HG03378 (cell line): ENCODE results near the gene PCMTD2.
"Not testable (repeated sequence)": the region's sequence is repeated elsewhere in the genome, so short reads cannot be mapped to it uniquely, and the experiment has no call there.

Source experiments
- ATAC-seq: cut with Tn5 transposase; IDR thresholded peaks from one replicate; pipeline ENCODE4 v1.9.1; 2021; ENCODE audit warnings: mild to moderate bottlenecking, moderate library complexity; ENCODE audit not compliant: unreplicated experiment

Gene PCMTD2

DNA sequence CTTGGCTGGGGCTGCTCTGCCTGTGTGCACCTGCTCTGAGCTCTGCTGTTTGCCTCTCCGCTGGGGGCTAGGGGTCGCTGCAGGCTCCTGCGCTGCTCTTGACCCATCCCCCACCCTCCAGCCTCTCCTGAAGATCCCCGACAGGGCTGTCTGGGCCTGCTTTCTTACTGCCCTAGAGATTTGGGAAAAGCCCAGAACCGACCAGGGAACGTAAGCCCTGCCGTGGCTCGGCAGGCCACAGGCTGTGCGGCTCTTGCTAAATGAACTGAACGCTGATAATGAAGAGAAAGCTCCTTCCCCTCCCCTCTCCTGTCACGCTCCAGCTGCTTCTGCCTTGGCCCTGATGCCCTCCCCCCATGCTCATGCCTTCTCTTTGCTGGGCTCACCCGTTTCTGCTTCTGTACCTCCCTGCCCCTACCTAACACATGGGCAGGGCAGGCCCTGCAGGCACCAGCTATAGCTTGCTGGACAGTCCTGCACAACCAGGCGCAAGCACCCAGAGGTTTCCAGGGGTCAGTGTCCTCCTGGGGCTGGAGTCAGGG, 32.0 kb upstream of the PCMTD2 start:
- ATAC-seq: no peak

DNA sequence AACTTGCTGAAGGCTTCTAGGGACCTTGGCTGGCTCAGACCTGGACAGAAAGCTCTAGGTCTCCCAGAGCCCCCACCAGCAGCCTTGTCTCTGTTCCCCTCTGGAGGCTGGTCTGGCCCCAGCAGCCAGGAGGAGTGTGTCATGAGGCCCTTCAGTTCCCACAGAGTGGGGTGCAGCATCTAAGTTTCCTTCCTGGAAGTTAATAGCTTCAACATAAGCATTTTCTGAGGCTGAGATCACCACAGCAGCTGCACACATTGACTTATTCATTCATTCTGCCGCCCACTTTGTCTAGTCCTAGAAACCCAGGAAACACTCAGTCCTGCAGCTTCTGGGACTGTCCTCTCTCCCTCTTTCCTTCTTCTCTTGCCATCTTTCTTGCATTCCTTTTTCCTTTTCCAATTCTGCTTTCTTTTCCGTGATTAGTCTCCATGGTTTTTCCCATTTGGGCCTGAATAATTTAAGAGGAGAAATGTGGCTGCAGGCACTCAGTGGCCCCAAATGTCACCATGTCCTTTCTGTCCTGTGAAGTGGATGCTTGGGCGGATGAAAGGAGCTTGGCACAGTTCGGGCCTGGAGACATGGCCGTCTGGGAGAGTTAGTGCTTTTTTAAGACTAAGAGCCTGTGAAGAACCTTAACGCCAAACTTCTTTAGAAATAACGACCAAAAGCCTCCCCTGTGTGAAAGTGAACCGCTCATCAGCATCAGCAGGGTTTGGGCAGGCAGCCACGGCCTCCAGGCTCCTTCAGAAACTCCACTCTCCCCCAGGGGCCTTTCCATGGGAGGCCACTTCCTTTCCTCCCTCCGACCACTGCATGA, 31.0 kb upstream of the PCMTD2 start:
- no peak for ATAC-seq

DNA sequence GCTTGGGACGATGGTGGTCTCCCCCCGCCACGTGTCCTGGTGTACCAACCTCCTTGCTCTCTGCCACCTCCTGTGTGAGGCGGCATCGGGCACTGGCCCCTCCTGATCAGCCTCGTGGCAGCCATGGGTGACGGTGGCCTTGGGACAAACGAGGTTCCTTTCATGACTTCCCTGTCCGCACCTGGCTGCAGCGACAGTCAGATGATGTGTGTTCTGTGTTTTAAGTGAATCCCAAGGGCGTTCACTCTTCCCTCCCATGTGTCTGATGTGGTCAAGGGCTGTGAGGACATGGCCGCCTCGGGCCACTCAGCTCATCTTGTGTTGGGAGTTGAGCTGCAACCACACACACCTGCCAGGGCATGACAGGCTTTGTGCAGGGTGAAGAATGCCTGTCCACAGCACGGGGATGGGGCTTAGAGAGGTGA, 30.4 kb upstream of the PCMTD2 start:
- ATAC-seq: no peak

DNA sequence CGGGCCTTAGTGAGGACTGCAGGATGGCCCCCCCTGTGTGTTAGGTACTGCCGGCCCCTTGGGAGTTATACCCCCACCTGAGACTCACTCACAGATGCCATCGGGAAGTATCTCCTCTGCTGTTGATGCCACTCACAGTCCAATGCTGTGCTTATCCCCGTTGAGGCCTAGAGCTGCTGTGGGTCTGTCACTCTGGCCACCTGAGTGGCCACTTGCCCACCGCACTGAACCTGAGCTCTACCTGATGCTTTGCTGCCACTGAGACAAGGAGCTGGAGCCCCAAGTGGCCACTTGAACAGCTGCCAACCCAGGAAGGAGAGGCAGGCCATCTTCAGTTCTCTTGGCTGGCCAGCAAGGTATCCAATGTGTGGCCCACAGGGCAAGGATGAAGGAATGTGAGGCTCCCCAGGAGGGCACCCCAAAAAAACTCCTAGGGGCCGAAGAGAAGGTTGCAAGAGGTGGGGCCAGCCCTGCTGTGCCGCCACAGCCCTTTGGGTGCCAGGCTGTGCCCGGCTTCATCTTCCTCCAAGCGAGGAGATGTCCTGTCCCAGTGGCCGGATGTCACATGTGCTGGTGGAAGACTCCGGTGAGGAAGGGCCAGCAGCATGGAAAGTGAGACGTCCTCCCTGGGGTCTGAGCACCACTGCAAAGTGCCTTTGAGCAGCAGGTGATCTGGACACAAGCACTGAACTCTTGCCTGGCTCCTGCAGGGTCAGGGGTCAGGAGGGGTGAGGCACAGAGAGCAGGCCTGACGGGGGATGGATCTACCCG, 29.5 kb upstream of the PCMTD2 start:
- ATAC-seq: no peak

DNA sequence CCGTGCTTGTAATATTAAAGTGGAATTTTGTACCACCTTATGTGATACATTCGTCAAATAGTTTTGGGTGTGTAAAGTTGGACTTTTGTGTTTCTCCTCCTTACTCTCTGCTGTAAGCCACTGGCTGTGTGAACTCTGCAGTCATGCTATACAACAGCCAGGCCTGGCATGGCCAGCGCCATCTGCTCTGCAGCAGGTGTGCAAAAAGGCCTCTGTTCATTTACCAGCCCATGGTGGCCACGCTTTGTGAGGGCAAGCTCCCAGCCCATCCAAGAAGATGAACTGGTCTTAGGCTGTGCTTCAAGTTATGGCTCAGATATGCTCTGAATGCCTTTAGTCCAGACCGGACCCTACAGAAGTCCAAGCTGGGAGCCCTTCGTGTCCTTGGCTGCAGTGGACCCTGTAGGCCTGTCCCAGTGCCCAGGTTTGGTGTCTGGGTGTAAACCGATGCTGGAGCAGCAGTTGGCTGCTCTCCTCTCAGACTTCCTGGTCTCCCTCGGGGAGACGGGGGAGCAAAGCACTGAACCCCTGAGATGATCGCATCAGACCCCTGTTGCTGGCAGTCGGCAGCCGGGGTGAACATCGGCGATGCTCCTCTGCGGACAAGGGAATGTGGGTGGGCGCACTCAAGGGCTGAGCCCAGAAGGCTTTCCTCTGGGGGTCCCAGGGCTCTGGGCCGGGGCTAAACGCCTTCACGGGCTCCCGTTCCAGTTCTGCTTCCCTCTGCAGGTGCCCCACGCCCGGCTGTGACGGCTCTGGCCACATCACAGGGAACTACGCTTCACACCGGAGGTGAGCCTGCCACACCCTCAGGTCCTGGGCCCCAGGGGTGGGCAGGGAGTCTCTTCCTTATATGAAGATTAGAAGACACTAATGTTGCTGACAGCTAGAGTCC, 28.6 kb upstream of the PCMTD2 start:
- ATAC-seq: no peak

DNA sequence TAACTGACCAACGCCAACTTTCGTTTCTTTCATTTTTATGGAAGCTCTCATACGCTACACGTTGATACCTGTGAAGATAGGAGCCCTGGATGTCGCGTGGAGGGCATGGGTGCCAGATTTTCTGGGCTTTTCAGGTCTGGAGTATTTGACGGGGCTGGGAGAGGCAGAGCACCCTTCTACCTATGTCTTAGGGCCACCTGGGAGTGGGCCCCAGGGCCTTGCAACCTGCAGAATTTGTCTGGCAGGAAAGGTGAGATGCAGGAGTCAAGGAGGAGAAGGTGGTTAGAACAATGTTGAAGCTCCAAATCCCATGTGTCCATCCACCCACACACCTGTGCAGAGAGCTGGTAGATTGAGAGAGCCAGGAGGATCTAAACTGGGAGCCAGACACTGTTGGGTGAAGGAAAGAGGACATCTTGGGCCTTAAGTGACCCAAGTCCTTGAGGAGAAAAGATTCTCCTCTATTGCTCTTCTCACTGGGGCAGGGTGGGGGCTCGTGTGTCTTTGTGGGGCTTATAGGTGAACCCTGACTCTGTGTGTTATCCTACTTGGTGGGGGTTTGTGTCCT, 27.4 kb upstream of the PCMTD2 start:
- no peak for ATAC-seq

DNA sequence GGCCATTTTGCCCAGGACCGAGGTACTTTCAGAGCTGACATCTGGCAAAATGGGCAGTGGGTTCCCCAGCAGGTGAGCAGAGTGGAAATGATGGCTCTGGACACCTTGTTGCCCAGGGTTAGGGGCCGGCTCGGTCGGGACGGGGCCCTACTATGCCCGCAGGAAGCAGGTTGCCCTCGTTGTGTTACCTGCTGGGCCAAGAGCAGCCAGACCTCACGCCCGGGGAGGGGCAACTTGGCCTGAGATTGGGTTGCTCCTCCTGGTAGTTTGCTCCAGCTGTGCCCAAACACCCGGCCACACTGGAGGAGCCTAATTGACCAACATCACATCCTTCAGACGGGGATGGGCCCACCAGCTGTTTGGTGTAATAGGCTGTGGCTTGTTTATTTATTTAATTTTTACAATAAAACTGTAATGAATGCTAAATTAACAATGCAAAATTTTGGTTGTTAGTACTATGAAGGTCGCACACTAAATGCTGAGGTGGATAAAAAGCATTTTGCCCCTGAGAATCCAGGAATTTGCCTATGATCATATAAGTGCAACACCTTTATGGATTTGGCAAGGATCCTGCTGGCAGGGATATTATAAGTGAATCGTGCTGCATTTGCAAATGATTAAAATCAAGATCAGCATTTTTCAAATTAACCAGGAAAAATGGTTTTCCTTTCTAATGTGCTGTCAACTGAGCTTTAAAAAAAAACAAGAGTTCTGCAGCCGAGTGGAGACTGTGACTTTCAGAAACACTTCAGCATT, 26.6 kb upstream of the PCMTD2 start:
- ATAC-seq: no peak

DNA sequence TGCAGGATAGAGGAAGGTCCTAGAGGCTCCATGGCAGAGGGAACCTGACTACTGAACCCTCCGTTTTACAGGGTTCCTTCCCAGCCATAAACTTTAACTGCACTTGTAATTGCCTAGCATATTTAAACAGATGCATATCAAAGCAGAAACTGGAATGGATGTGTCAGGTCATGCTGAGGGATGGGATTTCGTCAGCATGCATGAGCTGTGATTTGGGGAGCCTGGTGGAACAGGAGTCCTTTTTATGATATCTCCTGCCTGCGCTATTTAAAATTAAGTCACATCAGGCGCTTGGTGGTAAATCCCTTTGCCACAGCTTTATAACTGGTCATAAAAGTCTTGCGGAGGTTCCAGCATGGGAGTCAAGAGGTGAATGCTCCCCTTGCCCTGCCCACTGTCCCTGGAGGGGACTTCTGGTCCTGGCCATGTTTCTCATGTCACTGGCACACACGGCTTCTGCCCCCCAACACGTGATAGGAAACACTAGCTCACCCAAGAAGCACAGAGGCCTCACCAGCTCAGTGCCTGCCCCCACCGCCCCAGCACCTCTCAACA, 26.0 kb upstream of the PCMTD2 start:
- ATAC-seq: no peak

DNA sequence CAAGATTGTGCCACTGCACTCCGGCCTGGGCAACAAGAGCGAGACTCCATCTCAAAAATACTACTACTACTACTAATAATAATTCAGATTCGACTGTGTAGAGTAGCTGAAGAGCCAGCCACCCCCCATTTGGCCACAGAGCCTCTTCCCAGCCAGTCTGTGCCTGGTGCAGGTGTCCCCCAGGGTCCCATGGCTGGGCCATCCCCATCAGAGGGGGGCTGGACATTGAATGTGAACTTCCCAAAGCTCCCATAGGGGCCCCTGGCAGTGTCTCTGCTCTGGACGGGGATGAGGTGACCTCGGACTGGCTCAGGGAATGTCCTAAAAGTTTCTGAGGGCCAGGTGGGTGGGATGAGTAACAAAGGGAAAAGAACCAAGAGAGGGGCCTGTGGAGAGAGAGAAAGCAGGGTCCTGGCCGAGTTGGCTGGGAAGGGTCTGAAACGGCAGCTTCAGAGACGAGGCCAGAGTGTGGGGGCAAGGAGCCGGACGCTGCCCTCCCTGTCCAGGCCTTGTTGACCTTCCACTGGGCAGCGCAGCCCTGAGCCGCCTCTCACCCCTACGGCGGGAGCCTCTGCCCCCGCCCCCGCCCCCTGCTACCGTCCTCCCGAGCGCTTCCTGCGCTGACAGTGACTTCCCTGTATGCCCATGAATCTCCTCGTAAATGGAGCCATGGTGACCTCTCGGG, 24.9 kb upstream of the PCMTD2 start:
- ATAC-seq: no peak

DNA sequence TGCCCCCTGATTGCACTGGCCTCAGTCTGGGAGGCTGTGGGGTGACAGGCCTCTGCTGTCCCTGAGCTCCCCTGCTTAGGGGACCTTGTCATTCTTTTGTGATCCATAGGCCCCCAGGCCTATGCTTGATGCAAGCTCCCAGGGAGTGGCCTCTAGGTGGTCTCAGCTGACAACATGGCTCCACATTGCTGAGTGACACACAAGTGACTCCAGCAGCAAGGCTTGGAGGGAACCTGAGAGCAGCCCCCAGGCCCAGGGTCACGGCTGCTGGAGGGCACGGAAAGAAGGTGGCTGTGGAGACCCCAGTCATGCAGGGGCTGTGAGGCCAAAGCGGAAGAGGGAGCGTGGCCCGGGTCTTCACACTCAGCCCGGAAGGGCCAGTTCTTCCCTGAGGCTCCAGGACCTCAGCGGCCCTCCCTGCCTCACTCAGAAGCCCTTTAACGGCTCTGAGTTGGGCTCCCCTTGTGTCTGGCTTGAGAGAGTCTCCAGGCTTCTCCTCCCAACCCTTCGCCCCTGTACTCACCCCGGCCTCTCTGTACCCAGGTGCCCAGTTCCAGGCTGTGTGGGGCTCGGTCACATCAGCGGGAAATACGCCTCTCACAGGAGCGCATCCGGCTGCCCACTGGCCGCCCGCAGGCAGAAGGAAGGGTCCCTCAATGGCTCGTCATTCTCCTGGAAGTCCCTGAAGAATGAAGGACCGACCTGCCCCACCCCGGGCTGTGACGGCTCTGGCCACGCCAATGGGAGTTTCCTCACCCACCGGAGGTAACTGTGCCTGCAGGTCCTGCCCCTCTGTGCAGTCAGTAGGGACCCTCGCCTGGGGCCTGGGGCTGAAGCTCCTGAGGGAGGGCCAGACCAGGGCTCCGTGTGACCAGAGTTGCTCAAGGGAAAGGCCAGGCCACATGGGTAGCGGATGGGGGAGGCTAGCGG, 23.7 kb upstream of the PCMTD2 start:
- no peak for ATAC-seq

DNA sequence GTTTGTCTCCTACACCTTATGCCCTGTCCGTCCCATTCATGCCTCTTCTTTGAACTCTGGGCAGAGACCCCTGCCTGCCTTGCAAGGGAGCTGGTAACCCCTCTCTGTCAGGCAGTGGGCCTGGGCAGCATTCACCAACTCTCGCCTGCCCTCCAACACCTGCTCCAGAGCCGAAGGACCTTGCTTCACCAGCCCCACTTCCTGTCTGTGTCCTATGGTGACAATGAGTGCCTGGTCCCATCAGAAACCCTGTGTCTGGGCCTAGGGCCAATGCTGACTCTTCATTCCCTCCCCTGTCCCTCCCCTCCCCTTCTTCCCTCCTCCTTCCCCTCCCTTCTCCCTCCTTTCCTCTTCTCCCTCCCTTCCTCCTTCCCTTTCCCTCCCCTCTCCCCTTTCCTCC, 22.8 kb upstream of the PCMTD2 start:
- ATAC-seq: no peak

DNA sequence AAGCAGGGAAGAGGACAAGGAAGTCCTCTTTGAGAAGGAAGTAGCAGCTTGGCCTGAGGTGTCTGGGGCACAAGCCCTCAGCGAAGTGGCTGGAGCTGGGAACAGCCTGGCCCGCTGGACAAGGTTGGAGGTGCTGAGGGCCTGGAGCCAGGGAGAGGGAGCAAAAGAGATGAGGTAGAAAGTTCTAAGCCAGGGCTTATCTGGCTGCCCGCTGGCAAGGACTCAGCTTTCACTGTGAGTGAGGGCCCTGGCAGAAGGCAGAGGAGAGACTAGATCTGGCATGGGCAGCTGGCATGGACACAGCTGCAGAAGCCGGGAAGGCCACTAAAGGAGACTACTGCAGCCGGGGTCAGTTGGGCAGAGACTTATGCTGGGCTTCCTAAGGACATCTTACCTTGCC, 21.8 kb upstream of the PCMTD2 start:
- ATAC-seq: no peak

DNA sequence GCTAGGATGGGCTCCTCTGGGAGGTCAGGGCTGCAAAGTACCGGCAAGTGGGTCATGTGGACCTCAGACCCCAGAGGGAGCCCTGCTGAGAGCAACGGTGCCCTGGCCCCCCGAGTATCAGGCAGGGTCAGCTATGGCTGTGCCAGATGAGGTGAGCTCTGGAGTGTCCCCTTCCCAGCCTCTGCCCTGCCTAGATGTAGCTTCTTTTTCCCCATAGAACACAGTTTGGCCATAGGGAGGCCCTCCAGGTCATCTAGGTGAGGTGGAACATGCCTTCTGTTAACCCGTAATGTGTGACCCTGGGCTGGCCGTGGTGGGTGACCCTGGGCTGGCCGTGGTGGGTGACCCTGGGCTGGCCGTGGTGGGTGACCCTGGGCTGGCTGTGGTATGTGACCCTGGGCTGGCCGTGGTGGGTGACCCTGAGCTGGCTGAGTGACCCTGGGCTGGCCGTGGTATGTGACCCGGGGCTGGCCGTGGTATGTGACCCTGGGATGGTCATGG, 21.2 kb upstream of the PCMTD2 start:
- ATAC-seq: no peak

DNA sequence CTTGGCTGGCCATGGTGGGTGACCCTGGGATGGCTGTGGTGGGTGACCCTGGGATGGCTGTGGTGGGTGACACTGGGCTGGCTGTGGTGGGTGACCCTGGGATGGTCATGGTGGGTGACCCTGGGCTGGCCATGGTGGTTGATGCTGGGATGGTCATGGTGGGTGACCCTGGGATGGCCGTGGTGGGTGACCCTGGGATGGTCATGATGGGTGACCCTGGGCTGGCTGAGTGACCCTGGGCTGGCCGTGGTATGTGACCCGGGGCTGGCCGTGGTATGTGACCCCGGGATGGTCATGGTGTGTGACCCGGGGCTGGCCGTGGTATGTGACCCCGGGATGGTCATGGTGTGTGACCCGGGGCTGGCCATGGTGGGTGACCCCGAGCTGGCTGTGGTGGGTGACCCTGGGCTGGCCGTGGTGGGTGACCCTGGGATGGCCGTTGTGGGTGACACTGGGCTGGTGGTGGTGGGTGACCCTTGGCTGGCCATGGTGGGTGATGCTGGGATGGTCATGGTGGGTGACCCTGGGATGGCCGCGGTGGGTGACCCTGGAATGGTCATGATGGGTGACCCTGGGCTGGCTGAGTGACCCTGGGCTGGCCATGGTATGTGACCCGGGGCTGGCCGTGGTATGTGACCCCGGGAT, 20.5 kb upstream of the PCMTD2 start:
- not testable (repeated sequence) for ATAC-seq

DNA sequence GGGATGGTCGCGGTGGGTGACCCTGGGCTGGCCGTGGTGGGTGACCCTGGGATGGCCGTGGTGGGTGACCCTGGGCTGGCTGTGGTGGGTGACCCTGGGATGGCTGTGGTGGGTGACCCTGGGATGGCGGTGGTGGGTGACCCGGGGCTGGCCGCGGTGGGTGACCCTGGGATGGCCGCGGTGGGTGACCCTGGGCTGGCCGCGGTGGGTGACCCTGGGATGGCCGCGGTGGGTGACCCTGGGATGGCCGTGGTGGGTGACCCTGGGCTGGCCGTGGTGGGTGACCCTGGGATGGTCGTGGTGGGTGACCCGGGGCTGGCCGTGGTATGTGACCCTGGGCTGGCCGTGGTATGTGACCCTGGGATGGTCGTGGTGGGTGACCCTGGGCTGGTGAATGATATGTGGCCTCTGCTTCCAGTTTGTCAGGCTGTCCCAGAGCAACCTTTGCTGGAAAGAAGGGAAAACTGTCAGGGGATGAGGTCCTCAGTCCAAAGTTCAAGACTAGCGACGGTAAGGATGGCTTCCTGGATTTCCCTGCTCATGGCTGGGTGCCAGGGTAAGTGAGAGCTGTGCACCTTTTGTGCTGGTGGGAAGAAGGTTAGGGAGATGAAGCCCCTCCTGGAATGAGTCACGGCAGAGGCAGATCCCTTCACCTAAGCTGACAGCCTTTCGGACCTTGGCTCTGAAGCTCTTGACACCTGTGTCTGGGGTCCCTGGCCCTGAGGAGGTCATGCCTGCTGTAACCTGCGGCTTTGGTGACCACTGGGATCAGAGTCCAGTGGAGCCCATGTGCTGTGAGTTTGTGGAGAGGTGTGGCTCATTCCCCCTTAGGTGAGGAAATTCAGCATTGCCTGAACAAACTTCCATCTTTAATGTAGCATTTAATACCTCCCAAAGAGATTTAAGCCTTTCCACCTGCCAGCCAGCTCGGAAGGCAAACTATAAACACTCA, 19.1 kb upstream of the PCMTD2 start:
- no peak for ATAC-seq

DNA sequence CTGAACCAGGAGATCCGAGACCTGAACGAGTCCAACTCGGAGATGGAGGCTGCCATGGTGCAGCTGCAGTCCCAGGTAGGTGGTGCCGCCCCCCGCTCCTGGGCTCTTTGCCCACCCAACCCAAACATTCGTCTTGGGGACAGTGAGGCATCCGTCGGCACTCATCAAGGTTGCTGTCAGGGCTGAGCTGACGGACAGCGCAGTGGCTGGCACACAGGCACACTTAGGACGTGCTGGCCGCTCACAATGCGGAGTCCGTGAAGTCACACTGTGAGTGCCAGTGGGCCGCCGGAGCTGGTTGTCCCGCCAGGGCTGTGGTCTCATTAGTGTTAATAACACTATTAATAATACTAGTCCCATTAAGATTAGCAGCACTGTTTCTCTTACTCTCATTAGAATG, 18.2 kb upstream of the PCMTD2 start:
- ATAC-seq: no peak
